Measurements from ENCODE around the gene CD164. TPM values are rescaled to one million over a fixed set of nuclear protein-coding genes. Genes with fewer than 3 reads are reported as not detected.

CD164 gene
- total and polyA plus RNA-seq, 2 of the 4 experiments (the other 2 are of a cell fraction) = 146 to 150 TPM

- ChIA-PET CTCF (no interaction called here), POLR2A (ENCODE audit: unreplicated experiment) (no interaction called here)
- Histone ChIP-seq H3K14ac (replicated peaks; ENCODE audit: low read depth, low read length) (no peak overlapping the region), H4K91ac (ENCODE audit: insufficient read depth, low read depth, low read length) (no peak overlapping the region), H3K23ac (ENCODE audit: low read depth, low read length) (no peak overlapping the region), H3K27me3 (ENCODE audit: control insufficient read depth, insufficient read depth, low read length) (no peaks in the 10 kb centered on the region), H2BK120ac (ENCODE audit: low read depth, low read length) (no peak overlapping the region), H2BK5ac (ENCODE audit: low read depth, low read length, poor library complexity, severe bottlenecking) (no peak overlapping the region), H3K79me1 (ENCODE audit: low read depth in 1 of 2, low read length in 2 of 2) (no peaks in the 10 kb centered on the region), H2AK9ac (replicated peaks; ENCODE audit: low read depth, low read length, poor library complexity) (no peak overlapping the region), H3K9ac (ENCODE audit: low read depth, low read length) (no peak overlapping the region), H3K4me2 (ENCODE audit: low read depth, low read length) (no peak overlapping the region), H3K27ac (ENCODE audit: insufficient read depth, low read length) (no peak overlapping the region), H3K4me1 (ENCODE audit: control insufficient read depth, insufficient read depth, low read length) (peaks cover 4% of the 10 kb centered on the region; the same call in 1 of the 2 replicates), H4K5ac (ENCODE audit: low read depth, low read length) (no peak overlapping the region), H3K4ac (ENCODE audit: low read depth, low read length) (no peak overlapping the region), H2AK5ac (ENCODE audit: low read depth, low read length) (no peak overlapping the region), H3K4me3 (ENCODE audit: insufficient read depth, low read depth, low read length) (no peak overlapping the region), H2BK15ac (ENCODE audit: low read depth, low read length) (no peak overlapping the region), H3K9me3 (ENCODE audit: control insufficient read depth, insufficient read depth, low read length) (no peaks in the 10 kb centered on the region), H2BK20ac (ENCODE audit: low read depth, low read length) (no peak overlapping the region), H3K36me3 (ENCODE audit: control insufficient read depth, insufficient read depth, low read length) (no peaks in the 10 kb centered on the region), H3K9me1 (ENCODE audit: insufficient read depth, low read length) (no peaks in the 10 kb centered on the region; the same call in 1 of the 2 replicates), H3K56ac (ENCODE audit: extremely low read depth, insufficient read depth, low read length) (no peak overlapping the region), H4K8ac (ENCODE audit: low read depth in 2 of 2, low read length in 2 of 2) (no peak overlapping the region), H2AFZ (replicated peaks; ENCODE audit: low read length, poor library complexity) (no peak overlapping the region), H3K18ac (ENCODE audit: low read depth, low read length) (no peak overlapping the region), H4K20me1 (ENCODE audit: insufficient read depth, low read length) (no peaks in the 10 kb centered on the region)
- intact Hi-C loops (cut with micrococcal nuclease) (no loop called here), in situ Hi-C loops (cut with MboI; ENCODE audit: low sequenced_read_pairs) (no loop called here), dilution Hi-C loops (cut with HindIII; ENCODE audit: low sequenced_read_pairs, unreplicated experiment) (no loop called here)
- ATAC-seq (ENCODE audit: low read depth) (no peak), DNase-seq (no peak)
- TF ChIP-seq RCOR1 (IDR thresholded peaks at IDR 0.05; ENCODE audit: insufficient replicate concordance, low read length) (no peak), ELK1 (IDR thresholded peaks at IDR 0.05; ENCODE audit: borderline replicate concordance, low read depth, low read length) (no peak), MAZ (IDR thresholded peaks at IDR 0.05; ENCODE audit: borderline replicate concordance, low read depth, low read length) (no peak), MAFK (IDR thresholded peaks at IDR 0.05; ENCODE audit: low read depth, low read length) (no peak), BHLHE40 (IDR thresholded peaks at IDR 0.05; ENCODE audit: low read depth, low read length) (no peak), RAD21 (IDR thresholded peaks at IDR 0.05; ENCODE audit: low read length) (no peak), NFE2L2 (IDR thresholded peaks at IDR 0.05; ENCODE audit: low read depth, low read length) (no peak), POLR2A (IDR thresholded peaks at IDR 0.05; ENCODE audit: low read depth, low read length) (no peak), MXI1 (IDR thresholded peaks at IDR 0.05; ENCODE audit: borderline replicate concordance, low read depth, low read length) (no peak), RFX5 (IDR thresholded peaks at IDR 0.05; ENCODE audit: low read depth, low read length) (no peak)
- no TSS peak for BruUV-seq (replicated peaks)
- no CpG with 5 or more reads among the region's 8 CpGs for WGBS, 2 experiments (ENCODE audit: extremely low coverage in 2 of 2, insufficient read length in 1 of 2)
Measured at GRCh38 chr6:109348226-109348625, 34.0 kb downstream of the CD164 start.
